ENCODE results near the gene BLVRB. TPM values are rescaled to one million over a fixed set of nuclear protein-coding genes. Genes with fewer than 3 reads are reported as not detected.

Gene BLVRB
- total RNA-seq, 1 experiment from 2014 or later = 35.1 TPM

GRCh38 chr19:40512473-40513344, 47.2 kb upstream of the BLVRB start (continued):
- TF ChIP-seq ATF6 (CRISPR knock-in tag; IDR thresholded peaks at IDR 0.05) (no peak), JUN (CRISPR knock-in tag; IDR thresholded peaks at IDR 0.05) (peak; percentile 96), ZNF512 (CRISPR knock-in tag; IDR thresholded peaks at IDR 0.05; ENCODE audit: borderline replicate concordance) (no peak; the same call in 1 of the 2 replicates), ZNF121 (CRISPR knock-in tag; IDR thresholded peaks at IDR 0.05) (peak; percentile 33; the same call in 1 of the 2 replicates)

- no peak for DNase-seq (ENCODE audit: low spot score)
- no peak for ATAC-seq
- TF ChIP-seq ZNF219 (CRISPR knock-in tag; IDR thresholded peaks at IDR 0.05; ENCODE audit: borderline replicate concordance) (no peak), STAT6 (CRISPR knock-in tag; conservative IDR thresholded peaks at IDR 0.05; ENCODE audit: low read depth) (no peak), AR (CRISPR knock-in tag; IDR thresholded peaks at IDR 0.05) (no peak), ZSCAN18 (CRISPR knock-in tag; IDR thresholded peaks at IDR 0.05) (no peak), MXD4 (CRISPR knock-in tag; IDR thresholded peaks at IDR 0.05; ENCODE audit: borderline replicate concordance) (no peak), OVOL2 (CRISPR knock-in tag; IDR thresholded peaks at IDR 0.05; ENCODE audit: borderline replicate concordance) (no peak), ZNF396 (CRISPR knock-in tag; IDR thresholded peaks at IDR 0.05; ENCODE audit: borderline replicate concordance) (no peak), NR2C2 (CRISPR knock-in tag; IDR thresholded peaks at IDR 0.05) (no peak), GTF2I (CRISPR knock-in tag; conservative IDR thresholded peaks at IDR 0.05) (no peak), CREM (CRISPR knock-in tag; IDR thresholded peaks at IDR 0.05) (no peak), CTCF (IDR thresholded peaks at IDR 0.05) (no peak), TP53 (CRISPR knock-in tag; IDR thresholded peaks at IDR 0.05) (no peak), GRHL2 (CRISPR knock-in tag; IDR thresholded peaks at IDR 0.05; ENCODE audit: insufficient replicate concordance, severe bottlenecking) (no peak), NFYB (CRISPR knock-in tag; conservative IDR thresholded peaks at IDR 0.05; ENCODE audit: low read depth) (no peak), ZNF138 (CRISPR knock-in tag; conservative IDR thresholded peaks at IDR 0.05) (no peak)
- 0 out of 2 replicates have a peak, but pooled peaks cover 4% of the 10 kb centered on the region for H3K36me3 Mint-ChIP-seq
- 0 out of 2 replicates have a peak, but pooled peaks cover 3% of the 10 kb centered on the region for H3K4me1 Mint-ChIP-seq
- peaks cover 90% of the 10 kb centered on the region for H3K27me3 Mint-ChIP-seq (ENCODE audit: low read depth)
- CTCF ChIA-PET = interaction anchor here (0.7 to 2.9 kb wide), 15 partner anchors 9 to 123 kb away, joined by 3 to 21 read pairs (median 4); no protein-coding TSS in a partner anchor
- peak overlapping the region; percentile 56 for H3K4me3 Mint-ChIP-seq
- H3K9me3 Mint-ChIP-seq = no peaks in the 10 kb centered on the region
- POLR2A ChIA-PET = interaction anchor here (1.1 kb wide), 1 partner anchor 11 kb away, joined by 3 read pairs; no protein-coding TSS in a partner anchor
- no peak overlapping the region for H3K27ac Mint-ChIP-seq
These were observed 46.5 kb upstream of the BLVRB start for GRCh38 chr19:40512110-40512472.
